Erythroblast (primary cell): ENCODE data around the gene CTAGE8.
"Not testable (repeated sequence)": the region's sequence is repeated elsewhere in the genome, so short reads cannot be mapped to it uniquely, and the experiment has no call there.

Source experiments
- DNase-seq, 2 experiments: peaks; one replicate each; lab custom pipeline; 2025; lab: John Stamatoyannopoulos, UW

CTAGE8 gene, protein sequence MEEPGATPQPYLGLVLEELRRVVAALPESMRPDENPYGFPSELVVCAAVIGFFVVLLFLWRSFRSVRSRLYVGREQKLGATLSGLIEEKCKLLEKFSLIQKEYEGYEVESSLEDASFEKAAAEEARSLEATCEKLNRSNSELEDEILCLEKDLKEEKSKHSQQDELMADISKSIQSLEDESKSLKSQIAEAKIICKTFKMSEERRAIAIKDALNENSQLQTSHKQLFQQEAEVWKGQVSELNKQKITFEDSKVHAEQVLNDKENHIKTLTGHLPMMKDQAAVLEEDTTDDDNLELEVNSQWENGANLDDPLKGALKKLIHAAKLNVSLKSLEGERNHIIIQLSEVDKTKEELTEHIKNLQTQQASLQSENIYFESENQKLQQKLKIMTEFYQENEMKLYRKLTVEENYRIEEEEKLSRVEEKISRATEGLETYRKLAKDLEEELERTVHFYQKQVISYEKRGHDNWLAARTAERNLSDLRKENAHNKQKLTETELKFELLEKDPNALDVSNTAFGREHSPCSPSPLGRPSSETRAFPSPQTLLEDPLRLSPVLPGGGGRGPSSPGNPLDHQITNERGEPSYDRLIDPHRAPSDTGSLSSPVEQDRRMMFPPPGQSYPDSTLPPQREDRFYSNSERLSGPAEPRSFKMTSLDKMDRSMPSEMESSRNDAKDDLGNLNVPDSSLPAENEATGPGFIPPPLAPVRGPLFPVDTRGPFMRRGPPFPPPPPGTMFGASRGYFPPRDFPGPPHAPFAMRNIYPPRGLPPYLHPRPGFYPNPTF

GRCh38 chr7:144269188-144269587 is at the start of gene CTAGE8:
Gene CTAGE8 (minus strand): TSS chr7:144269288. CDS start chr7:144269250, 38 bp downstream.
- not testable (repeated sequence) for DNase-seq

- not testable (repeated sequence) for DNase-seq
Observed at GRCh38 chr7:144317537-144317936, 48.4 kb upstream of the CTAGE8 start.

- DNase-seq = not testable (repeated sequence)
Observed at GRCh38 chr7:144311872-144312469, 42.9 kb upstream of the CTAGE8 start, which contains the start of gene OR2A1. Gene OR2A1 (plus strand): TSS chr7:144312419. CDS start chr7:144318125, 5,706 bp downstream.

DNA sequence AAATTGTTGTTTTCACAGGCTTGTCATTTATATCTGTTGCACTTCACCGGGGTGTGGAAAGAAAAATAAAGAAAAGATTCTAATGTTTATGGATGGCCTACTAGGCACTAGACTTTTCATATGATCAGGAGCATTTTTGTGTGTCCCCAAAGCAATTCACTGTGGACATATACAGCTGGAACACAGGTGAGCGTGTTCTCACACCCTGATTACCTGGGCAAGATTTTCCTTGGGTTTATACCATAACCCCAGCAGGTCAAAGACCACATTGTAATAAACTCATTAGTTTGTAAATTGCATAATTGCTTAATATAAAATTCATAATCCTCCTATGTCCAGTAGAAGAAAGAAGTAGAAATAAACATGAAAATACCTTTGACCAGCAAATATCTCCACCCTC is 42.1 kb upstream of the CTAGE8 start:
- DNase-seq = not testable (repeated sequence)

GRCh38 chr7:144309702-144310101 is 40.6 kb upstream of the CTAGE8 start:
- DNase-seq = not testable (repeated sequence)

DNA sequence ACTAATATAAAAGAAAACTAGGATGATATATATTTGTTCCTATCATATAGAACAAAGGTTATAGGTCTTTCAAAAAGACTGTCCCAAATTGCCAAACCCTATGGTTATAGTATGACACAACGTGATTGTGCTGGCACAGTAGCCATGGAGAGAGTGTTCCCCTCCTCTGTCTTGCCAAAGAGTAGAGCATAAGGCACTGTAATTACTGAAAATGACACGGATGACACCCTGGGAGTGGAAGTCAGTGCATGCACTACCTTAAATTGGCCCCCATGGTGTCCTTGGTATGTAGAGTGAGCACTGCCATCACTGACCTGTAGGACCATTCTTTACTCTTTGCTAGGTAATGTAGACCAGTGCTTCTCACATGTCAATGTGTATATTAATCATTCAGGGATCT is 36.1 kb upstream of the CTAGE8 start:
- not testable (repeated sequence) for DNase-seq

- not testable (repeated sequence) for DNase-seq
Observed at GRCh38 chr7:144303607-144304006, 34.5 kb upstream of the CTAGE8 start.

- DNase-seq = not testable (repeated sequence)
Observed at GRCh38 chr7:144302578-144303303, 33.7 kb upstream of the CTAGE8 start.

- not testable (repeated sequence) for DNase-seq
Observed at GRCh38 chr7:144293794-144294499, 24.9 kb upstream of the CTAGE8 start.

DNA sequence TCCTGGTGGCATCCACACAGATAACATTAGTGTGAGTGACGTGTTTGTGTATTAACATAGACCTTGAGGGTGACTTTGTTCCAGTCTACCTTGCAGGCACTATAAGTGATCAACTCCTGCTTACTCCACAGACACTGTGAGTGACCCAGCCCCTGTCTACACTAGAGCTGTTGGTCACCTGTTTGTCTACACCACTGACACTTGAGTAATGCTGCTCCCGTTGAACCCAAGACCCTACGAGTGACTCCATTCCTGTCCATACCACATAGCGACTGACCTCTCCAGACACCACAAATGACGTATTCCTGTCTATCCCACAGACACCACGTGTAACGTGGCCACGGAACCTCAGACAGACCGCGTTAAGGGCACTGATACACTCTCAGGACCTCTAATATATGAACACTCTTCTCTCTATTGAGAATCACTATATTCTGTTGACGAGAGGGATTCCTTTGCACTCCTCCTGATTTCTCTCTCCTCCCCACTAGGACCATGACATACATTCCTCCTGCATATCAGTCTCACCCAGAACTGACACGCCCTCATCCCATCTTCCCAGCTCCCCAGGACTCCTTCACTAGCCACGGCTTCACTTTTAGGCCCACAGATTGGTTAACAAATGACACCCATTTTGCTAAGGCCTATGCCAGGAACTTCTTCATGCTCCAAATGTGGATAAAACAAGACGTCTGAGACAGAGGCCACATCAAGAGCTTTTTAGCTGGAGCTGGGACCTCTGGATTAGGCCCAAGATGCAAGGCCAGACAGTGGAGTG is 23.5 kb upstream of the CTAGE8 start:
- DNase-seq = not testable (repeated sequence)

GRCh38 chr7:144291607-144292006 is 22.5 kb upstream of the CTAGE8 start:
- not testable (repeated sequence) for DNase-seq

DNA sequence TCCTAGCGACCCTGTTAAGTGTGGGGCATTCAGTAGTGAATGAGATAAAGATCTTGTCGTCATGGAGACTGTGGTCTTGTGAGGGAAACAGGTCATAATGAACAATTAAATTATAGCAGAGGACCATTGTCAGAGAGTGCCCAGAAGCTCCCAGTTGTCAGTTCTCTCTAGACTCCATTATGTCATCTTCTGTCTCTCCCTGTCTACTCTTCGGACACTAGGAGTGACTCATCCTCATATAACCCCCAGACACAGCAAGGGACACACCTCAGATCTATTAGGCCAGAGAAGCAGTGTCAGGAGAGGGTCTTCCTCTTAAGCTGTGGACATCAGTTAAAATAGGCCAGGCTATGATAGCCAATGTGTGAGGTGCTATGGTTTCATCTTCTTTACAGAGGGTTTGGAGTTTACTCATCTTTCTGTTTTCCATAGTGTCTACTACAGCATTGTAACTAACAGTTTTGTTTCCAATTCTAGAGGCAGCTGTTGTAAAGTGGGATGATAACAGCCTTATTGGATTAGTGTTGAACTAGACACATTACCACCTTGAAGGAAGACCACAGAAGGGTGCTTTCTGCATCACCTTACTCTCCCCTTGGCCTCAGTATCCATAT is 18.2 kb upstream of the CTAGE8 start:
- DNase-seq = not testable (repeated sequence)

GRCh38 chr7:144283716-144284115 is 14.6 kb upstream of the CTAGE8 start:
- DNase-seq = not testable (repeated sequence)

DNA sequence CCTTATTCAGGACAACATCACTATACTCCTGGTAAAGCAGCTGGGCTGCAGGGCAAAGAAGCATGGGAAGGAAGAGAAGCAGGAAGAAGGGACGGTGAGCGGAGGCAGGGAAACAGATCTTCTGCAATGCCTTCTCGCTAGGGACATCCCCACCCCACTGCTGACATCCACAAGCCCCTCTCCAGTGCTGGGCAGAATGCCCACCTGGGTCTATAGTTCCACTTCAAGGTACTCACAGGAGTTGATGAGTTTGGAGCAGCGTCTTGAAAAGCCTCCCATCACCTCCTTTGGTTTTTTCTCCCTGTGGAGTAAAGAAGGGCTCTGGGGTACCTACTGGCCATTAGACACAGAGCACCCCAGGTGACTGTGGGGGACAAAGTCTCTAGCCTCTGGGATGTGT is 13.4 kb upstream of the CTAGE8 start:
- not testable (repeated sequence) for DNase-seq

GRCh38 chr7:144281981-144282380 is 12.9 kb upstream of the CTAGE8 start:
- not testable (repeated sequence) for DNase-seq

DNA sequence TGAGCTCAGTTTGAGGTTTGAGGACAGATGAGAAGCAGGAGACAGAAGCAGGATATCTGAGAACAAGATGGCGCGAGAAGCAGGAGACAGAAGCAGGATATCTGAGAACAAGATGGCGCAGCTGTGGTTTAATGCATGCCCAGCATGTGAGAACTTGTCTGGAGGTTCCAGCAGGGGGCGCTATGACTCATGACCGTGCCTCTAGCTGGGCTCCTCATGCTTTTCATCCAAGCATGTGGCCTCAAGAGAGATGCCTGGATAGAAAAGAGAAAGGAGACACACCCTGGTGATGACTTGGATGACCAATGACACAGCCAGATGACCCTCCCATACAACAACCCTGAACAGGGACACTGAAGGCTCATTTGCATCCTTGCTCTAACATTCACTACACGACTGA is 10.9 kb upstream of the CTAGE8 start:
- not testable (repeated sequence) for DNase-seq

DNA sequence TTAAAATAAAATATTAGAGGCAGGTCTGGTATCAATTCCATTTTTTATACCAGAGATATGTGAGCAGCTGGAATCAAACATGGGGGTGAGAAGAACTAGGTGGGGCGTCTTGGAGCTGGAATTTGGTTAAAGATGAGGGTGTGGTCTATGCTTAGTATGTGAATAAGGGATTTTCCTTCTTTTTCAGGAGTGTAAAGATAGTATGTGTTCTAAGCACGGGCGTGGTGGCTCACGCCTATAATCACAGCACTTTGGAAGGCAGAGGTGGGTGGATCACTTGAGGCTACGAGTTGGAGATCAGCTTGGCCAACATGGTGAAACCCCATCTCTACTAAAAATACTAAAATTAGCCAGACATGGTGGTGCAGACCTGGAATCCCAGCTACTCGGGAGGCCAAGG is 6.2 kb upstream of the CTAGE8 start:
- not testable (repeated sequence) for DNase-seq

DNA sequence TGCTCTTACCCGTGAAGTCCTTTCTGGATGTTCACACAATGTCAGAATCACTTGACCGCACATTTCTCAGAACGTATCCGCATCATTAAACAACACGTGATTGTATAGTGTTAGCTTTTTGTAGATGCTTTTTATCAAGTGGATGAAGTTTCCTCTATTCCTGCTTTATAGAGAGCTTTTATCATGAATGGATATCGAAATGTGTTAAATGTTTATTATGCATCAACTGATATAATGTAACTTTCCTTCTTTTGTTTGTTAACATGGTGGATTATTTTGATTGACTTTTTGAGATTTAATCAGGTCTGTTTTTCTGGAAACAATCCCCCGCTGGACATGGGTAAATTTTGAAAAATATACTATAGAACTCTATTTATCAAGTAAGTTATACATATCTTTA is 4.4 kb downstream of the CTAGE8 start, which contains the start of gene OR2A7:
OR2A7 (minus strand) TSS at position 101 of the 400 bp plus-strand sequence. CDS start 5,164 bp downstream, outside the sequence.
- DNase-seq = not testable (repeated sequence)

DNA sequence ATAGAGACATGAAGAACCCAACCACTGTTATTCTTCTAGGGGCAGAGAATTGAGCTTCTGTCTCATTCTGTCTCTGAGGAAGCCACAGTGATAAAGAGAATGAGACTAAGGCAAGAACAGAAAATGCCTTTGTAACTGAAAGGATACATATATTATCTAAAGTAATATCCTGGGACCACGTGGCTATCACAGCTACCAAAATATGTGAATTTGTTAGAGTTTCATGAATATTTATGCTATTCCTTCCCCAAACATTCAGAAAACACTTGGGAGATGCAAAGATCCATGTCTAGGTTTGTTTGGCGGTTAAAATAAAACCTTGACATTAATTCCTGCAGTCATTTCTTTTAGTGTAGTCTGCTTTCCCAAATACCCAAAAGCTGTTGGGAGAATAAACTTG is 7.0 kb downstream of the CTAGE8 start:
- not testable (repeated sequence) for DNase-seq
